Body of pancreas (tissue), 4 donors: ENCODE measurements around the gene EBF3. TPM values are rescaled to one million over a fixed set of nuclear protein-coding genes. Genes with fewer than 3 reads are reported as not detected.

ENCODE experiments used
- ATAC-seq: fragments of 150-250 bp; one replicate; pipeline ENCODE4 v1.9.1; 2016
- DNase-seq, 4 donors: peaks; one replicate each; pipeline ENCODE4 v3.0.0-alpha.2; 2019
- H3K27ac ChIP-seq, 4 donors: fragments of 200-600 bp; sonication (generic); 1 replicate in 3 of 4; 2 replicates in 1 of 4; pipeline versions ENCODE4 v1.5.1 to v1.6.1; 2016 to 2019; ENCODE audit warnings: mild to moderate bottlenecking in 1 of 4, mixed read lengths in 1 of 4, moderate library complexity in 1 of 4
- H3K27me3 ChIP-seq, 2 donors: fragments of 200-600 bp; sonication (generic); one replicate each; pipeline ENCODE4 v1.6.0; 2016; ENCODE audit warnings: mild to moderate bottlenecking in 1 of 2
- H3K36me3 ChIP-seq, 2 donors: fragments of 200-600 bp; sonication (generic); replicated peaks in 1 of 2; 2 replicates each; pipeline ENCODE4 v1.5.1; 2016; ENCODE audit warnings: low read depth in 2 of 2; ENCODE audit not compliant: insufficient read depth in 1 of 2
- H3K4me1 ChIP-seq: fragments of 200-600 bp; sonication (generic); one replicate; pipeline ENCODE4 v1.6.0; 2016
- H3K4me3 ChIP-seq, 2 donors: fragments of 200-600 bp; sonication (generic); 1 replicate in 1 of 2; 2 replicates in 1 of 2; pipeline ENCODE4 v1.5.1; 2016 to 2019
- H3K9me3 ChIP-seq, 3 donors: fragments of 200-600 bp; sonication (generic); 1 replicate in 2 of 3; 2 replicates in 1 of 3; pipeline ENCODE4 v1.5.1; 2016
- CTCF ChIP-seq, 7 experiments: fragments of 450-650 bp in 4 of 7; fragments of 200-600 bp in 3 of 7; sonication (generic) in 3 of 7; IDR thresholded peaks; one replicate each; pipeline ENCODE4 v1.5.1; 2016 to 2019; ENCODE audit warnings: antibody characterized with exemption in 7 of 7
- POLR2A ChIP-seq, 3 donors: fragments of 450-650 bp; IDR thresholded peaks; one replicate each; pipeline ENCODE4 v1.6.1; 2016; ENCODE audit warnings: antibody characterized with exemption in 3 of 3, mild to moderate bottlenecking in 2 of 3
- WGBS, 2 donors: methylation state at CpG; one replicate each; pipeline ENCODE4 v1.1.5; 2017; 5-methylcytosine and 5-hydroxymethylcytosine counted together
- intact Hi-C: fragments of 100-400 bp; cut with DNase I; formaldehyde crosslinking; loops from one replicate; pipeline ENCODE4 v1.15.1; 2023
- total RNA-seq, 2 donors: library from RNA; depleted of rRNA; stranded (reverse); fragments of >200 nt; gene quantifications; one replicate each; pipeline ENCODE4 v1.1.0, GENCODE V29; 2016

EBF3 gene
- total RNA-seq, 2 donors from 2014 or later, result 2.3 to 4.6 TPM

- H3K9me3 ChIP-seq, result no peaks in the 10 kb centered on the region
- 83 to 84% methylated on average over 24 to 27 of the region's 27 CpGs for WGBS, 2 donors
- DNase-seq (no peak), ATAC-seq (no peak)
- no peaks in the 10 kb centered on the region for H3K27me3 ChIP-seq
- intact Hi-C loops, result no loop called here
- no peaks in the 10 kb centered on the region for H3K4me1 ChIP-seq
- no peak for TF ChIP-seq POLR2A (IDR thresholded peaks at IDR 0.05)
- TF ChIP-seq CTCF (IDR thresholded peaks at IDR 0.05), result no peak
- no peaks in the 10 kb centered on the region for H3K36me3 ChIP-seq
- no peak overlapping the region for H3K4me3 ChIP-seq
- H3K27ac ChIP-seq, result no peak overlapping the region
Measured at GRCh38 chr10:129915526-129916378, 48.3 kb downstream of the EBF3 start.

DNA sequence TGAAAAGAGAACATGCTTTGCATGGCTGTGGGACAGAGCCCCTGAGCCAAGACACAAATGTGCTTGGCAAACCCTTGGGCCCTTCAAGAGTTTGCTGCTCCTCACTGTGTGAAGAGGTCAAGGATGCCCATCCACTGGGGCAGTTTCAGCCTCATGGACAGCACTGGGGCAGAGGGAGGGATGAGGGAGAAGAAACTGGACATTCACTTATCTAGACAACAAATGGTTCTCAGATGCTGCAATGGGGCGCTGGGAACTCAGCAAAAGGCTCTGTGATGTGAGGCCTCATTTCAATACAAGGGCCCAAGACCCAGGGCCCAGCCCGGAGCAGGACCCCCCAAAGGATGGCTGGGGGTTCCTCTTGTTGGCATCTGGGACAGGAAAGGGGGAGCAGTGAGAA lies 49.1 kb downstream of the EBF3 start:
- ATAC-seq, result no peak
- Histone ChIP-seq H3K27ac (no peak overlapping the region), H3K9me3 (no peaks in the 10 kb centered on the region), H3K36me3 (no peaks in the 10 kb centered on the region), H3K4me3 (no peak overlapping the region), H3K27me3 (no peaks in the 10 kb centered on the region), H3K4me1 (no peaks in the 10 kb centered on the region)
- TF ChIP-seq CTCF (IDR thresholded peaks at IDR 0.05) (no peak), POLR2A (IDR thresholded peaks at IDR 0.05) (no peak)
- DNase-seq, result no peak
- intact Hi-C loops, result no loop called here
- WGBS, 2 donors, result 69 to 78% methylated on average over 2 of the region's 2 CpGs

DNA sequence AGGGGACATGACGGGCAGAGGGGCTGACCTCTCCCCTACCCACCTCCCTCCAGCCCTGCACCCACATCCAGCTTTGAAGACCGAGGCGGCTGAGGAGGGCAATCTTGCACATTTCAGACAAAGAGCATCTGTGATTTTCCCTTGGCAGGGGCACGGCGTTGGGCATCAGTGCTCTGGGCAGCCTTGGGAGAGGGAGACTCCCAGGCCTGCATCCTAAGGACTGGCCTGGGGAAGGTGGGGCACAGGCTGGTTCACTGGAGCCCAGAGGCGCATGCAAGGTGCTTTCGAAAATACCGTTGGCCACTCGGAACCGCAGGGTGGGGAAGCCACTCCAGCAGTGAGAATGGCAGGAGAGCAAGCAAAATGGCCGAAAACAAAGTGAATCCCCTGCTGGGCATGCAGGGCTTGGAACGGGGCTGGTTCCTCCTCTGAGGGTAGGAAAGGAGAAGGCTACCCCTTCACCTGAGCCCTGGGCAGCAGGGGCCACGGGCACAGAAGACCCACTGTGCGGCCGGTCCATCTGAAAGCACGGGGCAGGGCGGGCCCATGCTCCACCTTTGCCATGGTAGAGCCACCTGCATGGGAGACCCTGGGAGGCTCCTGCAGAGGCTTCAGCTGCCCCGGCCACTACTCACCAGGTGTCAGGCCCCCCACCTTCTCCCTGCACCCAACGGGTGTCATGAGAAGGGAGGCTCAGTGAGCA lies 49.8 kb downstream of the EBF3 start:
- WGBS, 2 donors, result 78 to 86% methylated on average over 17 to 19 of the region's 19 CpGs
- H3K4me1 ChIP-seq, result no peaks in the 10 kb centered on the region
- DNase-seq, result no peak
- ATAC-seq, result no peak
- H3K9me3 ChIP-seq, result no peaks in the 10 kb centered on the region
- no peaks in the 10 kb centered on the region for H3K27me3 ChIP-seq
- H3K27ac ChIP-seq, result no peak overlapping the region
- no peaks in the 10 kb centered on the region for H3K36me3 ChIP-seq
- H3K4me3 ChIP-seq, result no peak overlapping the region
- intact Hi-C loops, result no loop called here
- no peak for TF ChIP-seq CTCF (IDR thresholded peaks at IDR 0.05)

- intact Hi-C loops, result no loop called here
- H3K4me3 ChIP-seq, result no peak overlapping the region
- H3K27me3 ChIP-seq, result no peaks in the 10 kb centered on the region
- H3K4me1 ChIP-seq, result no peaks in the 10 kb centered on the region
- no peak overlapping the region for H3K27ac ChIP-seq
- WGBS, 2 donors, result 51 to 57% methylated on average over 15 of the region's 15 CpGs
- ATAC-seq (no peak), DNase-seq (no peak)
- no peaks in the 10 kb centered on the region for H3K36me3 ChIP-seq
- TF ChIP-seq POLR2A (IDR thresholded peaks at IDR 0.05) (no peak), CTCF (IDR thresholded peaks at IDR 0.05) (no peak)
- H3K9me3 ChIP-seq, result no peaks in the 10 kb centered on the region
Measured at GRCh38 chr10:129912986-129913695, 50.9 kb downstream of the EBF3 start.
